Suppressor macrophage treated with lipopolysaccharide for 4 hours (primary cell): ENCODE data around the gene GSX2.
"Not testable (repeated sequence)": the region's sequence is repeated elsewhere in the genome, so short reads cannot be mapped to it uniquely, and the experiment has no call there.

ENCODE experiments used
- DNase-seq: peaks from one replicate; pipeline ENCODE4 v3.0.0-alpha.2; 2020

GSX2 gene

GRCh38 chr4:54107951-54108748 lies 8.2 kb downstream of the GSX2 start:
- DNase-seq, result peak; percentile 70

GRCh38 chr4:54109241-54110018 lies 9.5 kb downstream of the GSX2 start:
- no peak for DNase-seq

GRCh38 chr4:54110019-54110416 lies 10.1 kb downstream of the GSX2 start:
- DNase-seq, result no peak

GRCh38 chr4:54113206-54113605 lies 13.2 kb downstream of the GSX2 start:
- not testable (repeated sequence) for DNase-seq

GRCh38 chr4:54116246-54116645 lies 16.3 kb downstream of the GSX2 start:
- DNase-seq, result not testable (repeated sequence)

- DNase-seq, result no peak
Observed at GRCh38 chr4:54118850-54119589, 19.1 kb downstream of the GSX2 start.

- DNase-seq, result no peak
Observed at GRCh38 chr4:54120518-54120917, 20.6 kb downstream of the GSX2 start.

- DNase-seq, result no peak
Observed at GRCh38 chr4:54127660-54128059, 27.7 kb downstream of the GSX2 start.

GRCh38 chr4:54128694-54129093 lies 28.7 kb downstream of the GSX2 start:
- not testable (repeated sequence) for DNase-seq

- no peak for DNase-seq
Observed at GRCh38 chr4:54139332-54139731, 39.4 kb downstream of the GSX2 start.

GRCh38 chr4:54140287-54140686 lies 40.3 kb downstream of the GSX2 start:
- no peak for DNase-seq

GRCh38 chr4:54144199-54144598 lies 44.2 kb downstream of the GSX2 start:
- DNase-seq, result no peak

- no peak for DNase-seq
Observed at GRCh38 chr4:54144661-54145171, 44.8 kb downstream of the GSX2 start.

GRCh38 chr4:54146139-54146538 lies 46.2 kb downstream of the GSX2 start:
- no peak for DNase-seq

GRCh38 chr4:54149323-54149722 lies 49.4 kb downstream of the GSX2 start:
- DNase-seq, result no peak
